Pancreas (tissue), 10 donors: ENCODE data around the gene PPP2R3C. TPM values are rescaled to one million over a fixed set of nuclear protein-coding genes. Genes with fewer than 3 reads are reported as not detected.

Source experiments
- ATAC-seq, 4 donors: fragments of 200-7000 bp; cut with Tn5 transposase; one replicate each; pipeline versions ENCODE4 v1.8.0 to v1.9.1; 2020; ENCODE audit warnings: mild to moderate bottlenecking in 4 of 4, moderate library complexity in 4 of 4
- DNase-seq, 6 donors: peaks; one replicate each; pipeline ENCODE4 v3.0.0-alpha.2; 2020
- FAIRE-seq: peaks from 2 replicates; lab custom pipeline; 2012; peaks lifted over from hg19 to GRCh38; lab: Jason Lieb, UNC
- H3K27ac ChIP-seq, 4 donors: fragments of 200-600 bp; sonication (generic); 1 replicate in 3 of 4; 2 replicates in 1 of 4; pipeline versions ENCODE4 v1.5.0 to v1.8.0; 2020
- H3K27me3 ChIP-seq, 4 donors: fragments of 200-600 bp; one replicate each; pipeline ENCODE4 v1.8.0; 2021
- H3K36me3 ChIP-seq, 3 donors: fragments of 200-600 bp; sonication (generic) in 1 of 3; one replicate each; pipeline versions ENCODE4 v1.5.0 to v1.8.0; 2020 to 2021
- H3K4me1 ChIP-seq, 3 donors: fragments of 200-600 bp; one replicate each; pipeline ENCODE4 v1.8.0; 2021
- H3K4me3 ChIP-seq, 4 donors: fragments of 200-600 bp; sonication (generic) in 2 of 4; one replicate each; pipeline versions ENCODE4 v1.5.0 to v1.8.0; 2020 to 2021
- H3K9me3 ChIP-seq, 4 donors: fragments of 200-600 bp; one replicate each; pipeline ENCODE4 v1.8.0; 2021
- WGBS, 2 donors: extraction: QIAGEN DNeasy Blood & Tissue Kit; methylation state at CpG; one replicate each; pipeline ENCODE4 v1.1.7; 2013; 5-methylcytosine and 5-hydroxymethylcytosine counted together
- intact Hi-C, 3 donors: fragments of 100-400 bp; cut with DNase I; formaldehyde crosslinking; loops; one replicate each; pipeline versions ENCODE4 v1.11.1 to v1.14.2; 2022
- polyA plus RNA-seq, 2 donors: library from polyadenylated mRNA; stranded (reverse); fragments of 200-250 nt; gene quantifications; one replicate each; pipeline ENCODE4 v1.2.3, GENCODE V29; 2013
- total RNA-seq, 6 donors: library from RNA; stranded (reverse); fragmentation: NEBNext Ultra II Directional in 4 of 6; extraction: Animal tissue kit (Norgen Biotek cat#: 25700) in 4 of 6; gene quantifications; one replicate each; pipeline versions ENCODE4 v1.2.1 to v1.2.4, GENCODE V29; 2021 to 2023
- TF ChIP-seq, protein P1 (sequence below), 4 donors: fragments of 200-600 bp; sonication (generic) in 3 of 4; IDR thresholded peaks; one replicate each; pipeline versions ENCODE4 v1.5.0 to v1.8.0; 2021; ENCODE audit warnings: antibody characterized with exemption in 4 of 4
- donor health status: healthy with polysubstance abuse.
- donor health status: DM: no; HTN: no; CAD: no; lungs with moderate emphysema.
- donor health status: DM: no; HTN: no; CAD: no.
- donor health status: control.
- donor health status: control.
- donor health status: Bipolar disorder and iron deficiency.
- donor health status: DM: yes; HTN: yes; CAD: no.
- donor health status: DM: no; HTN: no; CAD: no.
- donor health status: DM: no; HTN: no; CAD: no.
- donor health status: DM: yes; HTN: yes; CAD: no.

Gene PPP2R3C
- total and polyA plus RNA-seq, 8 donors: 6.0 to 18.0 (median 8.3) TPM

DNA sequence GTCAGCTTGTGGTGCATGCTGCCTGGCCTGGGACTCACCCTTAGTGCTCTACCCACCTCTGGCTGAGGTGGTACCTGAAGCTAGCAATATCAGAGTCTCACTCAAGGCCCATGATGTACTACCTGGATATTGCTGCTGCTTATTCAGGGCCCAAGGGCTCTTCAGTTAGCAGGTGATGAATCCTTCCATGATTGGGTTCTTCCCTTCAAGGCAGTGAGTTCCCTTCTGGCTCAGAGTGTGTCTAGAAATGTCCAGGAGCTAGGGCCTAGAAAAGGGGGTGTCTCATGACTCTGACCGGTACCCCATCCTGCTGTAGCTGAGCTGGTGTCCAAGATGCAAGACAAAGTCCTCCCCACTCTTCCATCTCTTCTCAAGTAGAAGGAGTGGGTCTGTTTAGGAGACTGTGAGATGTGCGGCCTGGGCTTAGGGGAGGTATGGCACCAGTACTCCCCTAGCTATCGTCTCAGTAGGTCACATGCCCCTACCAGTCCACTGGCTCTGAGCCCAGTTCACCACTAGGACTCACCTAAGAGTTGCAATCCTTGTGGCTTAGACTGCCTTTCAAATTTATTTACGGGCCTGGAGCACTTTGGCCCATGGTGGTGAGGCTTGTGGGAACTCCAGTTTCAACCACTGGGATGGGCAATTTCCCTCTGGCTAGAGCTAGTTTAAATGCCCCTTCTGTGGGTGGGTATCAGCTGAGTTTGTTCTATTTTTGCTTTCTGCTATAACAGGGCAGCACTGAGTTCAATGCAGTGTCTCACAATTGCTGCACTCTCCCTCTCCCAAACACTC, 12.7 kb upstream of the PPP2R3C start:
- Histone ChIP-seq H3K36me3 (no peaks in the 10 kb centered on the region), H3K4me1 (no peaks in the 10 kb centered on the region), H3K27me3 (no peaks in the 10 kb centered on the region), H3K9me3 (no peaks in the 10 kb centered on the region), H3K27ac (no peak overlapping the region), H3K4me3 (no peak overlapping the region)
- WGBS, 2 donors: 93 to 95% methylated on average over 4 of the region's 4 CpGs
- TF ChIP-seq, protein P1, sequence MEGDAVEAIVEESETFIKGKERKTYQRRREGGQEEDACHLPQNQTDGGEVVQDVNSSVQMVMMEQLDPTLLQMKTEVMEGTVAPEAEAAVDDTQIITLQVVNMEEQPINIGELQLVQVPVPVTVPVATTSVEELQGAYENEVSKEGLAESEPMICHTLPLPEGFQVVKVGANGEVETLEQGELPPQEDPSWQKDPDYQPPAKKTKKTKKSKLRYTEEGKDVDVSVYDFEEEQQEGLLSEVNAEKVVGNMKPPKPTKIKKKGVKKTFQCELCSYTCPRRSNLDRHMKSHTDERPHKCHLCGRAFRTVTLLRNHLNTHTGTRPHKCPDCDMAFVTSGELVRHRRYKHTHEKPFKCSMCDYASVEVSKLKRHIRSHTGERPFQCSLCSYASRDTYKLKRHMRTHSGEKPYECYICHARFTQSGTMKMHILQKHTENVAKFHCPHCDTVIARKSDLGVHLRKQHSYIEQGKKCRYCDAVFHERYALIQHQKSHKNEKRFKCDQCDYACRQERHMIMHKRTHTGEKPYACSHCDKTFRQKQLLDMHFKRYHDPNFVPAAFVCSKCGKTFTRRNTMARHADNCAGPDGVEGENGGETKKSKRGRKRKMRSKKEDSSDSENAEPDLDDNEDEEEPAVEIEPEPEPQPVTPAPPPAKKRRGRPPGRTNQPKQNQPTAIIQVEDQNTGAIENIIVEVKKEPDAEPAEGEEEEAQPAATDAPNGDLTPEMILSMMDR (IDR thresholded peaks at IDR 0.05): no peak
- DNase-seq: no peak
- FAIRE-seq: no peak
- no peak for ATAC-seq
- intact Hi-C loops: loop anchor here in 2 of 3 donors (5.0 kb wide), 1 partner anchor 278 kb away; no protein-coding TSS in a partner anchor

DNA sequence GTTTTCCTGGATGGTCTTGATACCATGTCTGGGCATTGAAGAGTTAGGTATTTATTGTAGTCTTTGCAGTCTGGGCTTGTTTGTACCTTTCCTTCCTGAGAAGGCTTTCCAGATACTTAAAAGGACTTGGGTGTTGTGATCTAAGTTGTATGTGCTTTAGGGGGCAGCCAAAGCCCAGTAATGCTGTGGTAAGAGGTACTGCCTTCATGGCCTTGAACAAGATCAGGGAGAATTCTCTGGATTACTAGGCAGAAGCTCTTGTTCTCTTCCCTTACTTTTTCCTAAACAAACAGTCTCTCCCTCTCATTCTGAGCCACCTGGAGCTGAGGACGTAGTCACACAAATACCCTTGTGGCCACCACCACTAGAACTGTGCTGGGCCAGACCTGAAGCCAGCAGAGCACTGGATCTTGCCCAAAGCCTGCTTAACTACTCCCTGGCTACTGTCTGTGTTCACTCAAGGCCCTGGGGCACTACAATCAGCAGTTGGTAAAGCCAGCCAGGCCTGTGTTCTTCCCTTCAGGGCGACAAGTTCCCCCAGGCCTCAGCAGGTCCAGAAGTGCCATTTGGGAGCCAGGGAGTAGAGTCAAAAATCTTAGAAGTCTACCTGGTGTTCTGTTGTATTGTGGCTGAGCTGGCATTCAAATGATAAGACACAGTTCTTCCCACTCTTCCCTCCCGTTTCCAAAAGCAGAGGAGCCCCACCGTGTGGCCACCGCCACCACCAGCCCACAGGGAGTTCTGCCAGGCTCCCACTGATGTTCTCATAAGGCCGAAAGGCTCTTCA, 11.9 kb upstream of the PPP2R3C start:
- ATAC-seq (no peak), FAIRE-seq (no peak), DNase-seq (no peak)
- WGBS, 2 donors: 82% methylated on average over 6 of the region's 6 CpGs
- Histone ChIP-seq H3K4me1 (no peaks in the 10 kb centered on the region), H3K36me3 (no peaks in the 10 kb centered on the region), H3K9me3 (no peaks in the 10 kb centered on the region), H3K4me3 (no peak overlapping the region), H3K27ac (no peak overlapping the region), H3K27me3 (no peaks in the 10 kb centered on the region)
- intact Hi-C loops: no loop called here
- TF ChIP-seq, protein P1 (IDR thresholded peaks at IDR 0.05): no peak

DNA sequence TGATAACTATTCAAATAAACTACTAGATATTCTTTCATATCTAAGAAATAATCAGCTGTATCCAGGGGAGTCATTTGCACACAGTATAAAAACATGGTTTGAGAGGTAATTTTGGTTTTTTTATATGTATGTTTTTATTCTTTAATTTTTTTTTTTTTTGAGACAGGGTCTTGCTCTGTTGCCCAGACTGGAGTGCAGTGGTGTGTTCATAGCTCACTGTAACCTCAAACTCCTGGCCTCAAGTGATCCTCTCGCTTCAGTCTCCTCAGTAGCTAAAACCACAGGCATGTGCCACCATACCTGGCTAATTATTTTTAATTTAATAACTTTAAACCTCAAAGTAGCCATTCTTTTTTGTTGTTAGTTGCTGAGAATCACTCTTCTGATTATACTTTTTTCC, 2.3 kb upstream of the PPP2R3C start:
- ATAC-seq (no peak), FAIRE-seq (no peak), DNase-seq (no peak)
- WGBS, 2 donors: 94 to 100% methylated on average over 1 of the region's 1 CpG
- no peaks in the 10 kb centered on the region for H3K27me3 ChIP-seq
- no peak overlapping the region for H3K27ac ChIP-seq
- no peaks in the 10 kb centered on the region for H3K9me3 ChIP-seq
- intact Hi-C loops: no loop called here
- TF ChIP-seq, protein P1 (IDR thresholded peaks at IDR 0.05): no peak
- no peak overlapping the region for H3K4me3 ChIP-seq
- H3K4me1 ChIP-seq: peaks cover 0 to 16% (median 13%) of the 10 kb centered on the region in 3 donors
- H3K36me3 ChIP-seq: no peaks in the 10 kb centered on the region

DNA sequence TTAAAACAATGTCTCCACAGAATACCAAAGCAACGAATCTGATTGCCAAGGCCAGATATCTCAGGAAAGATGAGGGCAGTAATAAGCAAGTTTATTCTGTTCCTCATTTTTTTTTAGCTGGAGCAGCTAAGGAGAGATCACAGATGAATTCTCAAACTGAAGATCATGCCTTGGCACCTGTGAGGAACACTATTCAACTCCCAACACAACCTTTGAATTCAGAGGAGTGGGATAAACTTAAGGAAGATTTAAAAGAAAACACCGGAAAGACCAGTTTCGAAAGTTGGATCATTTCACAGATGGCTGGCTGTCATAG, 1.6 kb upstream of the PPP2R3C start:
- ATAC-seq: no peak
- H3K27ac ChIP-seq: peak overlapping the region in 2 of 4 donors; percentile 93 to 98
- H3K9me3 ChIP-seq: no peaks in the 10 kb centered on the region
- no peak for FAIRE-seq
- peaks cover 0 to 16% (median 13%) of the 10 kb centered on the region in 3 donors for H3K4me1 ChIP-seq
- intact Hi-C loops: no loop called here
- TF ChIP-seq, protein P1 (IDR thresholded peaks at IDR 0.05): no peak
- peak overlapping the region; percentile 48 to 72 (median 52) for H3K4me3 ChIP-seq
- 20 to 22% methylated on average over 3 of the region's 3 CpGs for whole genome bisulfite sequencing, 2 donors
- no peak for DNase-seq
- no peaks in the 10 kb centered on the region for H3K27me3 ChIP-seq
- no peaks in the 10 kb centered on the region for H3K36me3 ChIP-seq
